Osteoblast (primary cell): Measurements from ENCODE around the gene TCF21. TPM values are rescaled to one million over a fixed set of nuclear protein-coding genes. Genes with fewer than 3 reads are reported as not detected.

Experiments
- DNase-seq: peaks from one replicate; pipeline ENCODE4 v3.0.0; 2011; ENCODE audit warnings: low spot score, mixed read lengths; ENCODE audit not compliant: insufficient read length; ENCODE audit errors: missing footprints
- H2AFZ ChIP-seq: 2 replicates; pipeline ENCODE4 v1.6.0; 2011; ENCODE audit warnings: mild to moderate bottlenecking, low read length
- H3K27ac ChIP-seq: 2 replicates; pipeline ENCODE4 v1.5.1; 2011; ENCODE audit warnings: mild to moderate bottlenecking, low read depth, low read length, moderate library complexity
- H3K27me3 ChIP-seq: 2 replicates; pipeline ENCODE4 v1.6.0; 2012; ENCODE audit warnings: mild to moderate bottlenecking, control low read depth, inconsistent platforms, low read length, moderate library complexity; ENCODE audit not compliant: insufficient read depth
- H3K36me3 ChIP-seq: 2 replicates; pipeline ENCODE4 v1.5.1; 2011; ENCODE audit warnings: mild to moderate bottlenecking, low read length, control low read depth, moderate library complexity; ENCODE audit not compliant: insufficient read depth
- H3K4me1 ChIP-seq: 2 replicates; pipeline ENCODE4 v1.5.1; 2011; ENCODE audit warnings: mild to moderate bottlenecking, low read length, control low read depth, moderate library complexity; ENCODE audit not compliant: insufficient read depth
- H3K4me2 ChIP-seq: 2 replicates; pipeline ENCODE4 v1.6.0; 2011; ENCODE audit warnings: mild to moderate bottlenecking, low read length; ENCODE audit not compliant: insufficient read depth
- H3K4me3 ChIP-seq: fragments of 200-600 bp; sonication (generic); 3 replicates; pipeline ENCODE4 v1.5.1; 2012; ENCODE audit warnings: mild to moderate bottlenecking, low read length, inconsistent platforms; ENCODE audit not compliant: insufficient read depth
- H3K79me2 ChIP-seq: 2 replicates; pipeline ENCODE4 v1.6.0; 2012; ENCODE audit warnings: mild to moderate bottlenecking, low read length, control low read depth, inconsistent platforms; ENCODE audit not compliant: insufficient read depth
- H3K9me3 ChIP-seq: 2 replicates; pipeline ENCODE4 v1.5.1; 2011; ENCODE audit warnings: low read depth, low read length, control low read depth
- H4K20me1 ChIP-seq: 2 replicates; pipeline ENCODE4 v1.6.0; 2012; ENCODE audit warnings: mild to moderate bottlenecking, low read length, control low read depth; ENCODE audit not compliant: insufficient read depth
- total RNA-seq: library from RNA; depleted of rRNA; stranded (reverse); fragments of >200 nt; gene quantifications from 2 replicates; pipeline ENCODE4 v1.2.3, GENCODE V29; 2012
- TF ChIP-seq, protein P1 (sequence below): IDR thresholded peaks from 2 replicates; pipeline ENCODE4 v1.5.1; 2011; ENCODE audit warnings: mild to moderate bottlenecking, low read depth, low read length, moderate library complexity; ENCODE audit errors: extremely low read depth

The TCF21 gene
- total RNA-seq, 1 donor = not detected

DNA sequence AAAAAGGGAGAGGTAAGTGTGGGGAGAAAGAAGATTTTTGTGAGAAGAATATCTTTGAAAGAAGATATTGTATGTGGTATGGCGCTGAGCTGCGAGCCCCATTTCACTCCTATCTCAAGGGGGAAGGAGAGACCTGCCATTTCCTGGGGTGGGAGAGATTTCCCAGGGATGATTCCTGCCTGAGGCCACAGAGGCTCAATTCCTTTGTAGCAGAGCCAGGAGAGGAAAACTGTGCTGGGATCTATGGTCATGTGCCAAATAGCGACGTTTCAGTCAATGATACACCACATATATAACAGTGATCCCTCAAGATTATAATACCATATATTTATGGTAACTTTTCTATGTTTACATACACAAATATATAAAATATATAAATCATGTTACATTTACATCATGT lies 28.9 kb downstream of the TCF21 start:
- no peak overlapping the region for H3K4me3 ChIP-seq
- H3K27ac ChIP-seq = no peak overlapping the region
- H3K36me3 ChIP-seq = no peaks in the 10 kb centered on the region
- H3K27me3 ChIP-seq = no peaks in the 10 kb centered on the region
- DNase-seq = no peak
- H3K9me3 ChIP-seq = no peaks in the 10 kb centered on the region
- H2AFZ ChIP-seq = no peak overlapping the region
- TF ChIP-seq, protein P1, sequence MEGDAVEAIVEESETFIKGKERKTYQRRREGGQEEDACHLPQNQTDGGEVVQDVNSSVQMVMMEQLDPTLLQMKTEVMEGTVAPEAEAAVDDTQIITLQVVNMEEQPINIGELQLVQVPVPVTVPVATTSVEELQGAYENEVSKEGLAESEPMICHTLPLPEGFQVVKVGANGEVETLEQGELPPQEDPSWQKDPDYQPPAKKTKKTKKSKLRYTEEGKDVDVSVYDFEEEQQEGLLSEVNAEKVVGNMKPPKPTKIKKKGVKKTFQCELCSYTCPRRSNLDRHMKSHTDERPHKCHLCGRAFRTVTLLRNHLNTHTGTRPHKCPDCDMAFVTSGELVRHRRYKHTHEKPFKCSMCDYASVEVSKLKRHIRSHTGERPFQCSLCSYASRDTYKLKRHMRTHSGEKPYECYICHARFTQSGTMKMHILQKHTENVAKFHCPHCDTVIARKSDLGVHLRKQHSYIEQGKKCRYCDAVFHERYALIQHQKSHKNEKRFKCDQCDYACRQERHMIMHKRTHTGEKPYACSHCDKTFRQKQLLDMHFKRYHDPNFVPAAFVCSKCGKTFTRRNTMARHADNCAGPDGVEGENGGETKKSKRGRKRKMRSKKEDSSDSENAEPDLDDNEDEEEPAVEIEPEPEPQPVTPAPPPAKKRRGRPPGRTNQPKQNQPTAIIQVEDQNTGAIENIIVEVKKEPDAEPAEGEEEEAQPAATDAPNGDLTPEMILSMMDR = no peak
- peaks cover 3% of the 10 kb centered on the region for H3K4me1 ChIP-seq
- H3K79me2 ChIP-seq = no peaks in the 10 kb centered on the region
- no peak overlapping the region for H3K4me2 ChIP-seq
- H4K20me1 ChIP-seq = no peaks in the 10 kb centered on the region

DNA sequence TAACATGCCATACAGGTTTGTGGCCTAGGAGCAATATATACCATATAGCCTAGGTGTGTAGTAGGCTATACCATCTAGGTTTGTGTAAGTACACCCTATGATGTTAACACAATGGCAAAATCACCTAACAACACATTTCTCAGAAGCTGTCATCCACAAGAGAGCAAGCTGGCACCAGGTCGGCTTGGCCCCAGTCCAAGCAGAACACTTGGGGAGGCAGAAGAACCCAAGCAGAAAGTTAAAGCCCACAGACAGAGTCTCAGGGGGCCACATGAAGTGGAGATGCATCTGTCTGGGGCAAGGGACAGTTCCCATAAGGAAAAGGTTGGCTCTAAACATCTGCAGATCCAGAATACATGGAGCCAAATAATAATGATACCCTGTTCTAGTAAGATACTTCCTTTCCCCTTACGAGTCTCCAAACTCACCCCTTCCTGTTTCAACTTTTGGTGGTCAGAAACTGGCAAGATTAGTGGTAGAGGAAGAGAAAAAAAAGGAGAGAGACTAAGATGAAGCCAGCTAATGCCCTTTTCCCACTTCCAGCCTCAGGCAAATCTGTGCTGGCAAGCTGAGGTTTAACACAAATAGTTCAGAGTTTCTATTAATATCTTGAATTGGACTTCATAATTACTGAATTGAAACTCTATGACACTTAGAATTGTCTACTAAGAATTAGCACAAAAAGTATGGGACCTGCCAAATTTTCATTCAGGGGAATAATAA lies 29.5 kb downstream of the TCF21 start:
- no peak overlapping the region for H3K4me2 ChIP-seq
- peaks cover 3% of the 10 kb centered on the region for H3K4me1 ChIP-seq
- no peaks in the 10 kb centered on the region for H3K36me3 ChIP-seq
- H4K20me1 ChIP-seq = no peaks in the 10 kb centered on the region
- DNase-seq = no peak
- no peak overlapping the region for H3K27ac ChIP-seq
- no peak overlapping the region for H2AFZ ChIP-seq
- H3K79me2 ChIP-seq = no peaks in the 10 kb centered on the region
- no peaks in the 10 kb centered on the region for H3K27me3 ChIP-seq
- TF ChIP-seq, protein P1 = no peak
- no peaks in the 10 kb centered on the region for H3K9me3 ChIP-seq
- H3K4me3 ChIP-seq = no peak overlapping the region

DNA sequence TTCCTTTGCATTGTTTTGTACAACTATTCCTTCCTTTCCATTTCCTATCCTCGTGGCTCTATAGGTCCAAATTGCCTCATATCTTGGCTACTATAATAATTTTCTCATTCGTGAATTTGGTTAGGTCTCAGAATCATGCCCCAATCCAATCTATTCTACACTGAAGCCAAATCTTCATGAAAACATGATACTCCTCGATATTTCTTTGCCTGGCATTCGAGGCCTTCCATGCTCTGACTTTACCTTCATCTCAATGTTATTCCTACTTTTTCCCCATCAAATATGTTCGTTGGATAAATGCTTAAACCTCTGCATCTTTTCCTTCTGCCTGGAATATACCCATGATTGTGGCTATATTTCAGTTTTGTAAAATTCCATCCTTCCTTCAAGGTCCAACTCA lies 30.4 kb downstream of the TCF21 start:
- no peaks in the 10 kb centered on the region for H3K27me3 ChIP-seq
- no peak overlapping the region for H3K4me2 ChIP-seq
- no peak for DNase-seq
- no peak overlapping the region for H3K27ac ChIP-seq
- no peaks in the 10 kb centered on the region for H3K79me2 ChIP-seq
- H3K4me1 ChIP-seq = peaks cover 3% of the 10 kb centered on the region
- no peaks in the 10 kb centered on the region for H4K20me1 ChIP-seq
- H3K4me3 ChIP-seq = no peak overlapping the region
- no peaks in the 10 kb centered on the region for H3K36me3 ChIP-seq
- TF ChIP-seq, protein P1 = no peak
- no peak overlapping the region for H2AFZ ChIP-seq
- no peaks in the 10 kb centered on the region for H3K9me3 ChIP-seq

DNA sequence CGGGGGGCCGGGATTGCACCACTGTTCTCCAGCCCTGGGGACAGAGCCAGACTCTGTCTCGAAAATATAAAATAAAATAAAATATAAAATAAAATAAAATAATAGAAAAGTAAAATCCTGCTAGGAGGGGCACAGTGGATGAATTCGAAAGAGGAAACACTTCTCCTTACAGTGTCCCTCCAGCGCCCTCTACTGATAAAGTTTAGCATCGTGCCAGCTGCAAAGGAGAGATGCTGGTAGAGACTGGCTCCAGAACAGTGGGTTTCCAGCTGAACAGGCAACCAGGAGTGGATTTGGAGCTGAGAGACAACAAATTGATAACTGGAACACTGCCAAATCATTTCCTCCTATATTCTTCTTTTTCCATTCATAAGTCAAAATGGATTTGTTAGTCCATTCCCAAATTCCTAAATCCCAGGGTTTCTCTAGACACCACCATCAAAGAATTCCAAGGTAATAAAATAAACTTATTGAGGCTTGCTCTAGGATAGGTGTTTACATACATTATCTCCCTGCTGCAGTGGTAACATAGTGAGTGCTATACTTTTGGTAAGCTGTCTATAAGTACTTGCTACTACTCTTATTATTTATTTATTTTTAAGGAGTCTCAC lies 32.4 kb downstream of the TCF21 start:
- TF ChIP-seq, protein P1 = peak; percentile 81
- H3K36me3 ChIP-seq = no peaks in the 10 kb centered on the region
- no peak overlapping the region for H3K4me3 ChIP-seq
- H2AFZ ChIP-seq = no peak overlapping the region
- H4K20me1 ChIP-seq = no peaks in the 10 kb centered on the region
- no peaks in the 10 kb centered on the region for H3K9me3 ChIP-seq
- no peaks in the 10 kb centered on the region for H3K79me2 ChIP-seq
- no peak overlapping the region for H3K27ac ChIP-seq
- no peak overlapping the region for H3K4me2 ChIP-seq
- peak; percentile 58 for DNase-seq
- peaks cover 10% of the 10 kb centered on the region for H3K27me3 ChIP-seq
- peaks cover 3% of the 10 kb centered on the region for H3K4me1 ChIP-seq
